Measurements from ENCODE around the gene PSMB5. TPM values are rescaled to one million over a fixed set of nuclear protein-coding genes. Genes with fewer than 3 reads are reported as not detected.

The PSMB5 gene
- total and polyA plus RNA-seq, 9 of the 15 experiments (the other 6 are each of a cell fraction or from before 2014, with no cell fraction given), result 198 to 1,870 (median 269) TPM

DNA sequence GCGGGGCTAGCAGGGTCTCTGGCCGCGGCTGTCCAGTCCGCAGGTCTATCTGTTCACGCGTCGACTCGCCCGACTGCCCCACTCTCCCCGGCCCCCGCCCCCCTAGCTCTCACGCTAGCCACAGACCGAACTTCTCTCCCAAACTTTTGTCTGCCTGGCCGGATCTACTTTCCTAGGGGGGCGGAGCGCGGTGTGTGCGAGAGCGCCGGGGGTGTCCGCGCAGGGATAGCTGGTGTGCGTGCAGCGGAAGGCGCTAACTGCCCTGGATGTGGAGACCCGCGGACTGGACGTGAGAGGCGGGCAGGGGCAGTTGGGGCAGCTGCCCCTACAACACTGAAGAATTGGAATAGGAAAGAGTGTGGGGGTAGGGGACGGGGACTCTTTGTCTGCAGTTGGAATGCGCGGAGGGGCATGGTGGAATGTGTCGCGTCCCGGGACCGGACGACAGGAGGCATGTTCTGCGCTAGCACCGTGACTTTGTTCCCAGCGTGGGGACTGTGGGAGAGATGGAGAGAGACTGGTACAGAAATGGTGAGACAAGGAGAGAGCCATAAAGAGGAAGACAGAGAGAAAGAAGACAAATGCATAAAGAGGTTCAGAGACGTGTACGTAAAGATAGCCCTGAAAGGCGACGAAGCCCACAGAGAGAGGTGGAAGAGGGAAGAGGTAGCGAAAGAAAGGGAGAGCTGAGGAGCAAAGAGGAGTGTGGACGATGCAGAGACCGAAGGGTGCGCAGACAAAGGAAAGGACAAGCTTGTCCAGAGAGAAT is 52.0 kb downstream of the PSMB5 start, which contains the start of gene AJUBA (continued):
- TF ChIP-seq ZFP36 (IDR thresholded peaks at IDR 0.05; ENCODE audit: low read depth, low read length, partially characterized antibody), result no peak
- TF ChIP-seq ZNF584 (CRISPR knock-in tag; IDR thresholded peaks at IDR 0.05; ENCODE audit: low read depth), result no peak
- TF ChIP-seq, protein P1, sequence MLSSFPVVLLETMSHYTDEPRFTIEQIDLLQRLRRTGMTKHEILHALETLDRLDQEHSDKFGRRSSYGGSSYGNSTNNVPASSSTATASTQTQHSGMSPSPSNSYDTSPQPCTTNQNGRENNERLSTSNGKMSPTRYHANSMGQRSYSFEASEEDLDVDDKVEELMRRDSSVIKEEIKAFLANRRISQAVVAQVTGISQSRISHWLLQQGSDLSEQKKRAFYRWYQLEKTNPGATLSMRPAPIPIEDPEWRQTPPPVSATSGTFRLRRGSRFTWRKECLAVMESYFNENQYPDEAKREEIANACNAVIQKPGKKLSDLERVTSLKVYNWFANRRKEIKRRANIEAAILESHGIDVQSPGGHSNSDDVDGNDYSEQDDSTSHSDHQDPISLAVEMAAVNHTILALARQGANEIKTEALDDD (IDR thresholded peaks at IDR 0.05), result no peak
- TF ChIP-seq, protein P2, sequence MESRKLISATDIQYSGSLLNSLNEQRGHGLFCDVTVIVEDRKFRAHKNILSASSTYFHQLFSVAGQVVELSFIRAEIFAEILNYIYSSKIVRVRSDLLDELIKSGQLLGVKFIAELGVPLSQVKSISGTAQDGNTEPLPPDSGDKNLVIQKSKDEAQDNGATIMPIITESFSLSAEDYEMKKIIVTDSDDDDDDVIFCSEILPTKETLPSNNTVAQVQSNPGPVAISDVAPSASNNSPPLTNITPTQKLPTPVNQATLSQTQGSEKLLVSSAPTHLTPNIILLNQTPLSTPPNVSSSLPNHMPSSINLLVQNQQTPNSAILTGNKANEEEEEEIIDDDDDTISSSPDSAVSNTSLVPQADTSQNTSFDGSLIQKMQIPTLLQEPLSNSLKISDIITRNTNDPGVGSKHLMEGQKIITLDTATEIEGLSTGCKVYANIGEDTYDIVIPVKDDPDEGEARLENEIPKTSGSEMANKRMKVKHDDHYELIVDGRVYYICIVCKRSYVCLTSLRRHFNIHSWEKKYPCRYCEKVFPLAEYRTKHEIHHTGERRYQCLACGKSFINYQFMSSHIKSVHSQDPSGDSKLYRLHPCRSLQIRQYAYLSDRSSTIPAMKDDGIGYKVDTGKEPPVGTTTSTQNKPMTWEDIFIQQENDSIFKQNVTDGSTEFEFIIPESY (CRISPR knock-in tag; IDR thresholded peaks at IDR 0.05), result peak; percentile 14; the same call in 1 of the 2 replicates
- TF ChIP-seq CBFB (CRISPR knock-in tag; IDR thresholded peaks at IDR 0.05), result peak; percentile 85; the same call in 1 of the 2 replicates
- no peak for TF ChIP-seq CBFA2T2 (conservative IDR thresholded peaks at IDR 0.05)
- no peak for TF ChIP-seq RBM25 (IDR thresholded peaks at IDR 0.05; ENCODE audit: low read depth, low read length, severe bottlenecking)
- TF ChIP-seq MEF2A (IDR thresholded peaks at IDR 0.05; ENCODE audit: control insufficient read depth, low read depth, low read length), result no peak
- TF ChIP-seq ELF4 (CRISPR knock-in tag; IDR thresholded peaks at IDR 0.05), result 0 out of 2 replicates have a peak, but pooled peaks have one; percentile 51
- TF ChIP-seq, protein P3, sequence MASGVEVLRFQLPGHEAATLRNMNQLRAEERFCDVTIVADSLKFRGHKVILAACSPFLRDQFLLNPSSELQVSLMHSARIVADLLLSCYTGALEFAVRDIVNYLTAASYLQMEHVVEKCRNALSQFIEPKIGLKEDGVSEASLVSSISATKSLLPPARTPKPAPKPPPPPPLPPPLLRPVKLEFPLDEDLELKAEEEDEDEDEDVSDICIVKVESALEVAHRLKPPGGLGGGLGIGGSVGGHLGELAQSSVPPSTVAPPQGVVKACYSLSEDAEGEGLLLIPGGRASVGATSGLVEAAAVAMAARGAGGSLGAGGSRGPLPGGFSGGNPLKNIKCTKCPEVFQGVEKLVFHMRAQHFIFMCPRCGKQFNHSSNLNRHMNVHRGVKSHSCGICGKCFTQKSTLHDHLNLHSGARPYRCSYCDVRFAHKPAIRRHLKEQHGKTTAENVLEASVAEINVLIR (CRISPR knock-in tag; IDR thresholded peaks at IDR 0.05), result peak; percentile 49
- no peak for TF ChIP-seq HNRNPK (IDR thresholded peaks at IDR 0.05; ENCODE audit: low read depth, low read length, poor library complexity, severe bottlenecking)
- no peak for TF ChIP-seq HIVEP1 (CRISPR knock-in tag; IDR thresholded peaks at IDR 0.05)
- TF ChIP-seq, protein P4, sequence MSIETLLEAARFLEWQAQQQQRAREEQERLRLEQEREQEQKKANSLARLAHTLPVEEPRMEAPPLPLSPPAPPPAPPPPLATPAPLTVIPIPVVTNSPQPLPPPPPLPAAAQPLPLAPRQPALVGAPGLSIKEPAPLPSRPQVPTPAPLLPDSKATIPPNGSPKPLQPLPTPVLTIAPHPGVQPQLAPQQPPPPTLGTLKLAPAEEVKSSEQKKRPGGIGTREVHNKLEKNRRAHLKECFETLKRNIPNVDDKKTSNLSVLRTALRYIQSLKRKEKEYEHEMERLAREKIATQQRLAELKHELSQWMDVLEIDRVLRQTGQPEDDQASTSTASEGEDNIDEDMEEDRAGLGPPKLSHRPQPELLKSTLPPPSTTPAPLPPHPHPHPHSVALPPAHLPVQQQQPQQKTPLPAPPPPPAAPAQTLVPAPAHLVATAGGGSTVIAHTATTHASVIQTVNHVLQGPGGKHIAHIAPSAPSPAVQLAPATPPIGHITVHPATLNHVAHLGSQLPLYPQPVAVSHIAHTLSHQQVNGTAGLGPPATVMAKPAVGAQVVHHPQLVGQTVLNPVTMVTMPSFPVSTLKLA (conservative IDR thresholded peaks at IDR 0.05), result peak; percentile 92 to 97
- TF ChIP-seq BRD4 (IDR thresholded peaks at IDR 0.05), result no peak
- no peak; the same call in 1 of the 2 replicates for TF ChIP-seq TAF7 (tag; IDR thresholded peaks at IDR 0.05)
- TF ChIP-seq ZNF695 (CRISPR knock-in tag; IDR thresholded peaks at IDR 0.05), result no peak
- TF ChIP-seq ZNF165 (CRISPR knock-in tag; IDR thresholded peaks at IDR 0.05; ENCODE audit: borderline replicate concordance), result no peak
- peak; percentile 72; the same call in 1 of the 2 replicates for TF ChIP-seq ZBTB7A (IDR thresholded peaks at IDR 0.05; ENCODE audit: borderline replicate concordance, control insufficient read depth, low read depth, low read length)
- TF ChIP-seq IFI16 (CRISPR knock-in tag; IDR thresholded peaks at IDR 0.05), result no peak
- peak; percentile 83 for TF ChIP-seq SOX6 (IDR thresholded peaks at IDR 0.05)
- TF ChIP-seq FOXA3 (CRISPR knock-in tag; conservative IDR thresholded peaks at IDR 0.05 in 1 of 2, IDR thresholded peaks at IDR 0.05 in 1 of 2), result no peak
- TF ChIP-seq STAT5B (CRISPR knock-in tag; IDR thresholded peaks at IDR 0.05), result no peak
- no peak for TF ChIP-seq RBM15 (IDR thresholded peaks at IDR 0.05; ENCODE audit: insufficient read depth, low read length)
